ENCODE data around the gene ZNF792. TPM values are rescaled to one million over a fixed set of nuclear protein-coding genes. Genes with fewer than 3 reads are reported as not detected.
A peak's percentile ranks its signal among the peaks of the same experiment; 100 is the strongest.
"Not testable (repeated sequence)": the region's sequence is repeated elsewhere in the genome, so short reads cannot be mapped to it uniquely, and the experiment has no call there.

Gene ZNF792
- total RNA-seq, 1 experiment from 2014 or later, result 1.2 TPM

DNA sequence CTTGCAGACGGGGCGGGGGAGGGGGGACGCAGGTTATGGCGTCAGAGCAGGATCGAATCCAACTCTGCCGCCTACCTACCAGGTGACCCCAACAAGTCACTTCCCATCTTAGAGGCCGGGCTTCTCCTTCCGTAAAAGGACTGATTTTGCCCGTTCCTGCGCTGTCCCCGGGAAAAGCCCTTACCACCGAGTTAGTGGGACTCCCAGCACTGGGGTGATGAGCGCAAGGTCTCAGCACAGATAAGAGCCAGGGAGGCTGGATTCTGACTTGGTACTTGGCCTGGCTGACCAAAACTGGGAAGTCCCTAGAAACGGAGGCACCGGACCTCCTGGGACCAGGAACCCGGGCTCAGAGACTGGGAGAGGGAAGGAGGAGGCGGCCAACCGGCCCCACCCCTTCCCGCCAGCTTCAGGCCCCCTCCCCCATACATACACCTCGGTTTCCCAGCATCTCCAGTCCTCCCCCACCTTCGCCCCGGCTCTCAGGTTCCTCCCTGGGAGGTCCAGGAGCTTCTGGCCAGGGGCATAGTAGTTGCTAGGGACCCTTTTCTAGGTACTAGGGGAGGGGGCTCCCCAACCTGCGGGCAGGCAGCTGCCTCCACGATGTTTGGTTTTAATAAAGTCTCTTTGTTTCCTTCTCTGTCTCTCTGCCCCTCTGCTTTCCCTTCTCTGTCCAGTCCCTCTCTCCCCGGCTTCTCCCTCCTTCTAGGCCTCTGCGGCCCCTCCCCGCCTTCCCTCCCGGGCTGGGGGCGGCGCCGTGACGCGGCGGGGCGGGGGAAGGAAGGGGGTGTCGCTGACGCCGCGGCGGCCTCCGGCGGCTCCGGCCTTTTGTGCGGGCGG is 35.7 kb upstream of the ZNF792 start, which contains the start of gene GRAMD1A:
GRAMD1A (plus strand) TSS at position 826 of the 840 bp plus-strand sequence. CDS start 156 bp downstream, outside the sequence.
- DNase-seq (ENCODE audit: extremely low read depth, low read depth), result peak; percentile 65

DNA sequence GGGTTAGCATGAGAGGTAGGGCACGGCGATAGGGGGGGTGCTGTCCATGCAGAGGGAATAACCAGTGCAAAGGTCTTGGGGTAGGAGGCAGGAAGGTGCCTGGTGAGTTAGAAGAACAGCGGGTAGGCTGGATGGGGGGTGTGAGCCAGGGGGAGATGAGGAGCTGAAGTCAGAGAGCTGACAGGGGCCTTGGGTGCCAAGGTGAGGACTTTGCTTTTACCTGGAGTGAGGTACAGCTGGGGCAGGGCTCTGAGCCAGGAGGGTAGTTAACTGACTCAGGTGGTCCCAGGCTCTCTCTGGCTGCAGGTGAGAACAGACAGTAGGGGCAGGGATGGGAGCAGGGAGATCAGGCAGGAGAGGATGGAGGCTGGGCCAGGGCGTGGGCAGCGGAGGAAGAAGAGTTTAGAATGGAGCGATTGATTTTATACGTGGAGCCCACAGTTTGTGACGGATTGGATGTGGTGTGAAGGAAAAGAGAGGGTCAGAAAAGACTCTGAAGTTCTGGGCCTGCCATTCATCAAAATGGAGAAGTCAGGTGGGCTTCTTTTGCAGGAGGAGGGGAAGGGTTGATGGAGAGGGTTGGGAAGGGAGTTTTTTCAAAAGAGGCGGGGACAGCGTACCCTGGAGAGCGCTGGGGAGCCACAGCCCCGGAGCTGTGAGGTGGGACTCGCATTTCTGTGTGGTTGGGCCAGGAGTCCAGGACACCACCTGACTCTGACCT is 34.9 kb upstream of the ZNF792 start:
- no peak for DNase-seq (ENCODE audit: extremely low read depth, low read depth)

DNA sequence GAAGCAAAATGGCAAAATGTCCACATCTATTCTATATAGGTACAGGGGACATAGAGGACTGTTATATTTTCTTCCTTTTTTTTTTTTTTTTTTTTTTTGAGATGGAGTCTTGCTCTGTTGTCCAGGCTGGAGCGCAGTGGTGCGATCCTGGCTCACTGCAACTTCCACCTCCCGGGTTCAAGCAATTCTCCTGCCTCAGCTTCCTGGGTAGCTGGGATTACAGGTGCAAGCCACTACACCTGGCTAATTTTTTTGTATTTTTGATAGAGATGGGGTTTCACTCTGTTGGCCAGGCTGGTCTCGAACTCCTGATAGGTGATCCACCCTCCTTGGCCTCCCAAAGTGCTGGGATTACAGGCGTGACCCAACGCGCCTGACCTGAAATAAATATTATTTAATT is 34.2 kb upstream of the ZNF792 start:
- DNase-seq (ENCODE audit: extremely low read depth, low read depth), result not testable (repeated sequence)

DNA sequence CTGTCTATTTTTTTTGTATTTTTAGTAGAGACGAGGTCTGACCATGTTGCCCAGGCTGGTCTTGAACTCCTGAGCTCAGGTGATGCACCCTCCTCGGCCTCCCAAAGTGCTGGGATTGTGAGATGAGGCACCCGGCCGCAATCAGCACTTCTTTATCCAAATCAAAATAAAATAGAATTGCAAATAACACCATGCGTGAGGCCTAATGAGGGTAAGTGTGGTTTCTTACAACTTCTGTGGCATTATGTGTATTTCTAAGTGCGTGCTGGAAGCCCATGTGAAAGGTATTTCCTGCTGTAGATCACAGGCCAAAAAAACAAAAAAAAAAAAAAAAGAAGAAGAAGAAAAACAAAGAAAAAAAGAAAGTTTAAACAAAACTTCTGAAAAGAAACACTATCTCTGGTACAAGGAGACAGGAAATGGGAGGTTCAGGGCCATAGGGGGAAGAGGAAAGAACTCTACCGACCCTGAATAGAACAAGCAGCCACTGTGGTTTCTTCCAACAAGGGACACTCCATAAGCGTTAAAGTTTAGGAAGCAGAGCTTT is 33.1 kb upstream of the ZNF792 start:
- DNase-seq (ENCODE audit: extremely low read depth, low read depth), result no peak

DNA sequence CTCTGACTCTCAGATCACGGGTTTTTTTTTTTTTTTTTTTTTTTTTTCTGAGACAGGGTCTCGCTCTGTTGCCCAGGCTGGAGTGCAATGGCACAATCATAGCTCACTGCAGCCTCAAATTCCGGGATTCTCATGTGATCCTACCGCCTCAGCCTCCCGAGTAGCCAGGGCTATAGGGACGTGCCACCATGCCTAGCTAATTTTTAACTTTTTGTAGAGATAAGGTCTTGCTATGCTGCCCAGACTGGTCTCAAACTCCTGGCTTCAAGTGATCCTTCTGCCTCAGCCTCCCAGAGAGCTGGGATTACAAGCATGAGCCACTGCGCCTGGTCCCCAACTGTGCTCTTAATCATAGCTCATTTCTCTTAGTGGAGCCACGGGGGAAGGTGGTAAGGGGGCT is 31.5 kb upstream of the ZNF792 start:
- DNase-seq (ENCODE audit: extremely low read depth, low read depth), result no peak

DNA sequence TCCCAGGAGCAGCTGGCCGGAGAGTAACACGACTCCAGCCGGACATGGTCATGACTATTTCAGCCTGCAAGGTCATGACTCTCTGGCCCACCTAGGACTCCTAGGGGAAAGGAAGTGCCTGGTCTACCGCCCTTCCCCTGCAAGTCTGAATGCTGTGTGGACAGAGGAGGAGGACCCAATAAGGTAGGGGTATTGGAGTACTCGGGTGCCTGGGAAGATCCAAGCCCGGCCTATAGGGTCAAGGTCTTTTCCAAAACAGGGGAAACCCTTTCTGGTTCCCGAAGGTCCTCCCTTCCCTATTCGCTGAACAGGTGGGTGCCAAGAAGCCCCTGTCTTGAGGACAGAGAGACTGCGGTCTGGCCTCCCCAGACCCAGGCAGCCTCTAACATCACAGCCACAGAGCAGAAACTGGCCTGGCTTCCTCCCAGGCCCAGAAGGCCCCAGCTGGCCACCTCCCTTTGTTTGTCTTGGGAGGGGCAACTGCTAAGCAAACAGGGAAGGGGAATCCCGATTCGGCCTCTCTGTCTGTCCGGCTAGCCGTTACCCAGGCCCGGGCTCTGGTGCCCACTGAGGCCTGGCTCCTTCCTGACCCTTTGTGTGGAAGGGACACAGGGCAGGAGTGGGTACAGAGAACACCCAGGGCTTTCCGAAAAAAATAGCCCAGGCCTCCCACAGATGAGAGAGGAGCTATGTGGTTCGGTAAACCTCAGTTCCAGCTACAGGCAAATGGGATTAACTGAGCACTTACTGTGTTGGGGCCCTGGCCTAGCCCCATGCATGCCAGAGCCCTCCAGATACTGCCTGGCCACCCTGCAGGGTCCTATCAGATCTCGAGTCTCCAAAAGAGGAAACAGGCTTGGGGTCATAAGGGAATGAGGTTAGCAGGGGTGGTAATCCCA is 30.9 kb upstream of the ZNF792 start:
- DNase-seq (ENCODE audit: extremely low read depth, low read depth), result peak; percentile 60

DNA sequence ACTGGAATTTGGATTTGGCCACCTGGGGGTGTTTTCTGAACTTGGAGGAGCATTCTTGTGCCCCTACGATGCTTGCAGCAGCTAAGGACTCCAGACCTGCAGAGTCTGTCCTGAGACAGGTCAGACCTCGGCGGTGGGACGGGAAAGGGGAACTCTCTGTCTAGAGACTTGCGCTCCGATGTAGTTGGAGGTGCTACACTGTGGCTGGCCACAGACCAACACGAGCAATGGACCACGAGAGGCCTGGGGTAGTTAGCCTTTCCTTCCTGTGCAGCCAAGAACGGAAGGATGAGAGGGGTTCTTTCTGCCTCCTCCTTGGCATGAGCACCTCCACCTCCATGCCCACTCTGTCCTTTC is 30.2 kb upstream of the ZNF792 start:
- DNase-seq (ENCODE audit: extremely low read depth, low read depth), result no peak

DNA sequence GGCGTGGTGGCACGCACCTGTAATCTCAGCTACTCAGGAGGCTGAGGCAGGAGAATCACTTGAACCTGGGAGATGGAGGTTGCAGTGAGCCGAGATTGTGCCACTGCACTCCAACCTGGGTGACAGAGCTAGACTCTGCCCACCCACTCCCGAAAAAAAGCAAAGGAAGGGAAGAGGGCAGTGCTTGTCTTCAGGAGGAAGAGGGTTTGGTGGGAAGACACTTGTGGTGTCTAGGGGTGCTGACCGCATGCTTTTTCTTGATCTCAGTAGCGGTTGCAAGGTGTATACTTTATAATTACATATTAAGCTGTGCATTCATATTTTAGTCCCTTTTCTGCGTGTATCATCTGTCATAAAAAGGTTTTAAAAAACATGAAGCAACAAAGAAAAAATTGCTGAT is 28.6 kb upstream of the ZNF792 start:
- DNase-seq (ENCODE audit: extremely low read depth, low read depth), result not testable (repeated sequence)

DNA sequence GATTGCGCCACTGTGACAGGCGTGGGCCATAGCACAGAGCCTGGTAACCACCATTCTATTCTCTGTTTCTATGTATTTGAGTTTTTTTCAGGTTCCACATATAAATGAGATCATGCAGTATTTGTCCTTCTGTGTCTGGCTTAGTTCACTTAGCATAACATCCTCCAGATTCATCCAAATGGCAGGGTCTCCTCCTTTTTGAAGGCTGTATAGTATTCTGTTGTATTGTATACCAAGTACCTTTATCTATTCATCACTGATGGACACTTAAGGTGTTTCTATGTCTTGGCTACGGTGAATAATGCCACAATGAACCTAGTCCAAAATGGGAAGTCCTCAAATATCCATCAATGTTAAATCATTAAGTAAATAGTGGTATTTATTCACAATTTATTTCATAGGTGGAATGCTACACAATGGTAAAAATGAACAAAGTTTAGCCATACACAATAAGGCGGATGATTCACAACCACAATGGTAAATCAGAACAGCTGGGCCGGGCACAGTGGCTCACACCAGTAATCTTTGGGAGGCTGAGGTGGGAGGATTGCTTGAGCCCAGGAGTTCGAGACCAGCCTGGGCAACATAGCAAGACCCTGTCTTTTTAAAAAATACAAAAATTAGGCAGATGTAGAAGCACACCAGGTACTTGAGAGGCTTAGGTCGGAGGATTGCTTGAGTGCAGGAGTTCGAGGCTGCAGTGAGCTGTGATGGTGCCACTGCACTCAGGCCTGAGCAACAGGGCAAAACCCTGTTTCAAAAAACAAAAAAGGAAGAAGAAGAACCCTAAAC is 27.7 kb upstream of the ZNF792 start:
- DNase-seq (ENCODE audit: extremely low read depth, low read depth), result no peak

DNA sequence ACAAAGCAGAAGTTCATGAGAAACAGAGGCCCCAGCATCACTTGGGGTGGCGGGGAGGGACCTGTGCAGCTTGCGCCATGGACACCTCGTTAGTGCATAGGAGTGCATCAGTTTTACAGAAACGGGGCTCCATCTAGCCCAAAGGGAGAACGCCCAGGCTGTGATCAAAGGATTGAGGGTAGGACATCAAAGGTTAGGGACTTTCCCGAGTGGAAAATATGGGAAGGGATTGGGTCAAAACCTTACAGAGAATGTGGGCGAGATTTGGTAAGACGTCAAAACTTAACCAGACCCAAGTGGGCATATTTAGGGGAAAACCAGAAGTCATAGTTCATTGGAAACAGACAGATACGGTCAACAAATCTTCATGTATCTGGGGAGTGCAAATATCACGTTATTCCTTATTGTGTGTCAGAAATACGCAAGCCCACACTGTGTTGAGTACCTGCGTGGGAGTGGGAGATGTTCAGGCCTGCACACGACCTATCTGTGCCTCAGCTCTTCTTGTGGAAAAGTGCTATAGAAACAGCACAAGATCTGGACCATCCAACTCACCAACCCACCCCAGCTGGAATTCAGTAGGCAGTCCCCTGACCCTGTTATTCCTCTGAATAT is 26.7 kb upstream of the ZNF792 start:
- no peak for DNase-seq (ENCODE audit: extremely low read depth, low read depth)

DNA sequence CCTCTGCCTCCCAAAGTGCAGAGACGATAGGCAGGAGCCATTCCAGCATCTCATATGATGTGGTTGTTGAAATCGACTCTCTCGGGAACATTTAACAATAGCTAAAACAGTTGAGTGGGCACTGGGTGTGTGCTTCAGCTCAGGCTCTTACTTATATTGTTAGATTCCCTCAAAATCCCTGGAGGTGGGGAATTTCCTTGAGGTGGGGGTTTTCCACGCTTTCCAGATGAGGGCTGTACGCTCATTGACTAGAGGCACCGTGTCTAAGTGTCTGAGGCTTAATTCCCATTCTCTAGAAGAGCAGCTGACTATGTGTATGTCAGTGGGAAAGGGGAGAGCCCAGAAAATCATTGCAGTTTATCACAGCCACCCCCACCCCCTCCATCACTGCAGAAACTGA is 25.3 kb upstream of the ZNF792 start:
- no peak for DNase-seq (ENCODE audit: extremely low read depth, low read depth)

DNA sequence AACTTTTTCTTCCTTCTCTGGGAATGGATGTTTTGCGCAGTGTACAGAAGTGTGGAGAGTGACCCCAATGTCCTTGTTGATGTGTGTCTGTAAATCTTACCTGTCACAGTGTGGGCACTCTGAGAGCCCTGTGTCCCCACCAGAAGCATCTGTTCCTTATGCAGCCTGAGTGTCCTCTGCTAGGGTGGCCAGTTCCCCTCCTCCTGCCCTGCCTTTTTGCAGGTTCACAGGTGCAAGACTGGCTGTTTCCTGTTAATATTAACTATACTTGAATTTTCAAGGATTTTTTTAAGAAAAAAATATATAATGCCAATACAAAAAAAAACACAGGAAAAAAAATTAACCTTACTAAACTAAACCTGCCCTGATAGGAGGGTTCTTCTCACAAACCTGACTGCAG is 24.1 kb upstream of the ZNF792 start:
- no peak for DNase-seq (ENCODE audit: extremely low read depth, low read depth)

DNA sequence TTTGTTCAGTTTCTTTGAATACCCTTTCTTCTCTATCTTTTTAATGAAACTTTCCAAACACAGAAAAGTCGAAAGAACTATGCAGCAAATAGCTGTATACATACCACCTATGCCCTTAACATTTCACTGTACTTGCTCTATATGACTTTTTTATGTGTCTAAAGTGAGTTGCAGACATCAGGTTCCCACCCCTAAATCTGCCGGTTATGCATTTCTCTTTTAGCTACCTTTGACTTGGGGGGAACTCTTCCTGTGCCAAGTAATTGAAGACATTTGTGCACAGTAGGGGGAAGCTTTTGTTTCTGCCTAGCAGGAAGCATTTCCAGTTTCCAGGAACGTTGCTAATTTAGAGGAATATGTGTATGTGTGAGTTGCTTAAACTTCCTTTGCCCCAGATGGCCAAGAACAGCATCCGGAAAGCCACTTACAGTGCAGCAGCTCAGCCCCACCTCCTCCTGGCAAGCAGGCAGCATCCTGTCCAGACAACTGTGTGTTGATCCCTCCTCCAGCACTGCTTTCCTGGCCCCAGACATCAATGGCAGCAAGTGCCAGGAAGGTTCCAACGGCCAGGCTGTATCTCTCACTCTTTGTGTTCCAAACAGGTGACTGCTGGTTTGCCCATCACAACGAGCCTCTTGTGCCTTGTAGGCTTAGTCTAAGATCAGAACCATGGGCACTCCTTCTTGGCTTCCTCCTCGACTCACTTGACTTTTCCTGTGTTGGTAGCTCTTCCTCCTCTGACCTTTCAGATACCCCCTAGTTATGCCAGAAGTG is 21.4 kb upstream of the ZNF792 start:
- DNase-seq (ENCODE audit: extremely low read depth, low read depth), result no peak

DNA sequence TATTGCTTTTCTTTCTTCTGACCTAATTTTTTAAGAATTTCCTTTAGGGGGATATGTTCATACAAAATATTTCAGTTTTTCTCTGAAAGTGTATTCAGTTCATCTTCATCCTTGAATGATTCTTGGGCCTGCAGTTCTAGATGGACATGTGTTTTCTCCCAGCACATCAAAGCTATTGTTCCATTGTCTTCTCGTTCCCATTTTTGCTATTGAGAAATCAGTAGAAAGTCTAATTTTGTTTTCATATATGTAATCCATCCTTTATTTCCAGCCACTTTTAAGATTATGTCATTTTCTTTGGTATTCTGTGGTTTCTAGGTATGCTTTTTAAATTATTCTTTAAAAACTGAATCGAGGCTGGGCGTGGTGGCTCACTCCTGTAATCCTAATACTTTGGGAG is 20.3 kb upstream of the ZNF792 start:
- no peak for DNase-seq (ENCODE audit: extremely low read depth, low read depth)

DNA sequence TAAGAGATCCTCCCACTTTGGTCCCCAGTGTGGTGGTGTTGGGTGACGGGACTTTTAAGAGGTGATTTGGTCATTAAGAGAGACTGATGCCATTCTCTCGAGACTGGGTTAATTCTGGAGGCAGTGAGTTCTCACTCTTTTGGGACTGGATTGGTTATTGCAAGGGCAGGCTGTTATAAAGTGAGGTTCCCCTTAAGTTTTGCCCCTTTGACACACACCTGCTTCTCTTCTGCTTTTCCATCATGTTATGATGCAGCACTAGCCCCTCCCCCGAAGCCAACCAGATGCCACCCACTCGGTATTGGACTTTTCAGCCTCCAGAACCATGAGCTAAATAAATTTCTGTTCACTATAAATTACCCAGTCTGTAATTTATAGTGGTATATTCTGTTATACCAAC is 19.8 kb upstream of the ZNF792 start:
- DNase-seq (ENCODE audit: extremely low read depth, low read depth), result no peak

DNA sequence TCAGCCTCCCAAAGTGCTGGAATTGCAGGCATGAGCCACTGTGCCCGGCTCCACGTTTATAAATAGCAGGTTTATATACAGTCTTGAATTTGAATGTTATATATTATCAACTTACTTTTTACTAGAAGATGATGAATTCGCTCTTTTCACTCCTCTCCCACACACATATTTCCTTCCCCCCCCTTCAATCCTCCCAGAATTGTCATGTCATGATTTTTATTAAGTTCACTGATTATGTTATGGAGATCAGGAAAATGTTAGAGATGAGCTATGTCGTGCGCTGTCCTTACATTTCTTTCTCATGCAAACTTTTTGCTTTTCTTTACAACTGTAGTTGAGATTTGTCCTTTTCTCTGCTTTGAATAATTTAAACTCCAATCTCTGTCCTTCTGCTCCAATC is 18.2 kb upstream of the ZNF792 start:
- no peak for DNase-seq (ENCODE audit: extremely low read depth, low read depth)

DNA sequence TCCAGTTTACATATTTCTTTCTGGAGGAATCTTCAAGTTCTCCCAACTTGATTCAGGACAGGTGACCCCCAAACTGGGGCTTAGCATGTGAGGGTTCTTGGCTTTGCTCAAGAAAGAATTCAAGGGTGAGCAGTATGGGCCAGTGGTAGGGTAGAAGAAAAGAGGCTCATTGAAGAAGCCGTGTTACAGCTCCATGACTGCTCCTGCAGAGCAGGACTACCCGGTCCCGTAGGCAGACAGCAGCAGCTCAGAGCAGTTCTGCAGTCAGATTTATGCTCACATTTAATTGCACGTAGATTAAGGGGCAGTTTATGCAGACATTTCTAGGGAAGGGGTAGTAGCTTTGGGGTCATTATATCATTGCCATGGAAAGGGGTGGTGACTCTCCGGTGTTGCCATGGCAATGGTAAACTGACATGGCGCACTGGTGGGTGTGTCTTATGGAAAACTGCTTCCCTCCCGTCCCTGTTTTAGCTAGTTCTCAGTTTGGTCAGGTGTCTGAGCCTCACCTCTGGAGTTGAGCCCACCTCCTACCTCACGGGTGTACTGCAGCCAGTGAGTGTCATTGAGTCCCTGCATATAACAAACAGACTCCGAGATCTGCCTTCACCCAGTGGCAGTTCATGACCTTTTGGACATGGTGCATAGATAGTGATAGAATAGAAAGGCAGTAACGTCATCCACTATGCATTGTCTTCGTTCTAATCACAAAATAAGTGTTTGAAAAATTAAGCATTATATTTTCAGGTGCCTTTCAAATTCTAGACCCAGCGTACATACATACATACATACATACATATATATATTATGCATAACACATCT is 16.0 kb upstream of the ZNF792 start:
- no peak for DNase-seq (ENCODE audit: extremely low read depth, low read depth)

DNA sequence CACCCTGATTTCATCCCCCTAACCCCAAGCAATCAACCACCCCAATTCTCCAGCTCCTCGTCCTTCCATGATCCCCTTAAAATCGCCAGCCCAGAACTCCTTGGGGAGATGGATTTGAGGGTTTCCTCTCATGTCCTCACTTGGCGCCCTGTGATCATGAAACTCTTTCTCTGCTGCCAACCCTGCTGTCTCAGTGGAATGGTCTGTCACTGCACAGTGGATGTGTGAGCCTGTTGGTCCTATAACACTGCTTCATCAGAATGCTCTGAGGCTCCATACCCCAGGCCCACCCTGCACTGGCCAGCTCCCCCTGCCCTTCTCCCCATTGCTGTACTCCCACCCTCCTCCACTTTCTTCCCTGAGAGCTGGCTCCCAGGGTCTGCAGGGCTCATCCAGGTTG is 12.6 kb upstream of the ZNF792 start:
- DNase-seq (ENCODE audit: extremely low read depth, low read depth), result no peak

Measured in NCI-H460 (cell line).